GM12878 (cell line): ENCODE results near the gene CCDC150. TPM values are rescaled to one million over a fixed set of nuclear protein-coding genes. Genes with fewer than 3 reads are reported as not detected.

Experiments
- ATAC-seq: fragments of 200-7000 bp; cut with Tn5 transposase; 3 replicates; pipeline ENCODE4 v1.9.1; 2020; ENCODE audit warnings: mild to moderate bottlenecking, moderate library complexity
- BruUV-seq: library from RNA; stranded (reverse); fragments of 400-500 nt; replicated peaks from 2 replicates; lab custom pipeline; 2021; lab: Mats Ljungman, UMichigan
- CTCF ChIA-PET: fragments of 300-600 bp; sonication (Branson Sonifier 250); formaldehyde crosslinking; extraction: SDS; loops from one replicate; lab custom pipeline; 2021; ENCODE audit warnings: inconsistent platforms; lab: Yijun Ruan, JAX
- POLR2A ChIA-PET: fragments of 350-600 bp; formaldehyde crosslinking; extraction: SDS; loops from one replicate; lab custom pipeline; 2021; ENCODE audit warnings: inconsistent platforms; lab: Charles Lee
- RAD21 ChIA-PET: fragments of 300-600 bp; sonication (Branson Sonifier 250); formaldehyde crosslinking; loops from one replicate; lab custom pipeline; 2023; ENCODE audit warnings: antibody characterized with exemption; ENCODE audit not compliant: unreplicated experiment; lab: Charles Lee
- SMC1A ChIA-PET: fragments of 300-600 bp; sonication (Branson Sonifier 250); formaldehyde crosslinking; loops from one replicate; lab custom pipeline; 2023; ENCODE audit not compliant: unreplicated experiment, uncharacterized antibody; lab: Charles Lee
- DNase-seq: peaks from one replicate; pipeline ENCODE4 v3.0.0-alpha.2; 2011; ENCODE audit warnings: low read depth, low spot score
- FAIRE-seq: peaks from 3 replicates; lab custom pipeline; 2011; peaks lifted over from hg19 to GRCh38; lab: Jason Lieb, UNC
- H2AFZ ChIP-seq: 2 replicates; pipeline ENCODE4 v1.6.0; 2011; ENCODE audit warnings: low read depth, low read length, control low read depth; ENCODE audit not compliant: control insufficient read depth
- H3K27ac ChIP-seq: 2 replicates; pipeline ENCODE4 v1.5.1; 2011; ENCODE audit warnings: control low read depth; ENCODE audit not compliant: control insufficient read depth, insufficient read depth
- H3K27me3 ChIP-seq, 2 experiments: replicated peaks in 1 of 2; 2 replicates each; pipeline versions ENCODE4 v1.6.0 to v1.6.1; 2011; ENCODE audit warnings: low read length in 1 of 2; ENCODE audit not compliant: control insufficient read depth in 2 of 2, insufficient read depth in 2 of 2
- H3K36me3 ChIP-seq, 2 experiments: 2 replicates each; pipeline ENCODE4 v1.5.1; 2011; ENCODE audit warnings: low read length in 1 of 2; ENCODE audit not compliant: control insufficient read depth in 2 of 2, insufficient read depth in 2 of 2
- H3K4me1 ChIP-seq: 2 replicates; pipeline ENCODE4 v1.6.1; 2011; ENCODE audit warnings: mild to moderate bottlenecking, low read length, moderate library complexity, mixed read lengths; ENCODE audit not compliant: control insufficient read depth, insufficient read depth
- H3K4me2 ChIP-seq: 2 replicates; pipeline ENCODE4 v1.6.0; 2011; ENCODE audit warnings: control low read depth; ENCODE audit not compliant: control insufficient read depth, insufficient read depth
- H3K4me3 ChIP-seq: fragments of 200-600 bp; sonication (generic); 2 replicates; pipeline ENCODE4 v1.5.1; 2016
- H3K79me2 ChIP-seq: 2 replicates; pipeline ENCODE4 v1.6.0; 2011; ENCODE audit warnings: low read length; ENCODE audit not compliant: control insufficient read depth, insufficient read depth
- H3K9ac ChIP-seq: 2 replicates; pipeline ENCODE4 v1.8.0; 2011; ENCODE audit warnings: low read length, control low read depth, mixed read lengths; ENCODE audit not compliant: control insufficient read depth, insufficient read depth
- H3K9me3 ChIP-seq: replicated peaks from 3 replicates; pipeline ENCODE4 v1.5.1; 2011; ENCODE audit warnings: mild to moderate bottlenecking, low read length; ENCODE audit not compliant: control insufficient read depth, insufficient read depth
- H4K20me1 ChIP-seq: 2 replicates; pipeline ENCODE4 v1.6.0; 2011; ENCODE audit not compliant: control insufficient read depth, insufficient read depth
- CEBPZ ChIP-seq: fragments of 150-350 bp; IDR thresholded peaks from 2 replicates; pipeline ENCODE4 v1.6.1; 2016; ENCODE audit warnings: low read depth, low read length
- ETV6 ChIP-seq, 2 experiments: fragments of 450-650 bp in 1 of 2; IDR thresholded peaks in 1 of 2; conservative IDR thresholded peaks in 1 of 2; 2 replicates each; pipeline ENCODE4 v1.6.1; 2014; ENCODE audit warnings: antibody characterized with exemption in 1 of 2, borderline replicate concordance in 1 of 2, low read depth in 1 of 2, mild to moderate bottlenecking in 1 of 2, moderate library complexity in 1 of 2
- LARP7 ChIP-seq: fragments of 450-650 bp; IDR thresholded peaks from 2 replicates; pipeline ENCODE4 v1.6.1; 2017; ENCODE audit warnings: mild to moderate bottlenecking
- RFX5 ChIP-seq: IDR thresholded peaks from 2 replicates; pipeline ENCODE4 v1.6.1; 2011; ENCODE audit warnings: low read depth, low read length, improper control_type of control experiment
- SKIL ChIP-seq: fragments of 450-650 bp; IDR thresholded peaks from 2 replicates; pipeline ENCODE4 v1.6.1; 2017; ENCODE audit warnings: mild to moderate bottlenecking, low read depth, inconsistent platforms; ENCODE audit not compliant: poor library complexity, severe bottlenecking
- ZNF274 ChIP-seq: IDR thresholded peaks from one replicate; pipeline ENCODE4 v1.8.0; 2011; ENCODE audit not compliant: insufficient read length, insufficient read depth
- in situ Hi-C: fragments of 300-500 bp; cut with MboI; formaldehyde crosslinking; loops from 9 replicates; pipeline ENCODE4 v1.14.3; 2018; ENCODE audit warnings: mixed read lengths
- intact Hi-C: fragments of 100-400 bp; cut with micrococcal nuclease; formaldehyde crosslinking; loops from one replicate; pipeline ENCODE4 v1.14.2; 2022; ENCODE audit not compliant: unreplicated experiment
- polyA plus RNA-seq, 11 experiments: library from polyadenylated mRNA; depleted of rRNA in 4 of 11; unstranded in 6 of 11; stranded (reverse) in 5 of 11; fragments of >200 nt; fragmentation: Nextera tagmentation in 4 of 11; fragmentation: Illumina TruSeq in 1 of 11; extraction: Ambion mirVana in 4 of 11; extraction: Trizol in 1 of 11; gene quantifications; 1 replicate in 1 of 11; 2 replicates in 10 of 11; pipeline versions ENCODE4 v1.2.1 to v1.2.3, GENCODE V29; 2011 to 2016; ENCODE audit warnings: inconsistent platforms in 2 of 11, missing spikeins in 2 of 11, low read depth in 1 of 11
- total RNA-seq, 4 experiments: library from RNA; depleted of rRNA in 3 of 4; stranded (reverse); fragments of >200 nt in 3 of 4; fragmentation: Illumina TruSeq in 1 of 4; extraction: Trizol in 1 of 4; gene quantifications; 2 replicates each; pipeline versions ENCODE4 v1.2.1 to v1.2.3, GENCODE V29; 2013 to 2021

CCDC150 gene
- total and polyA plus RNA-seq, 10 of the 15 experiments (the other 5 are each of a cell fraction or from before 2014, with no cell fraction given) = 11.6 to 27.7 (median 19.6) TPM

GRCh38 chr2:196711625-196712024 lies 72.1 kb downstream of the CCDC150 start:
- in situ Hi-C loops (no loop called here), intact Hi-C loops (no loop called here)
- H3K9ac ChIP-seq = no peak overlapping the region
- H3K4me2 ChIP-seq = no peak overlapping the region
- ATAC-seq (no peak), DNase-seq (no peak), FAIRE-seq (no peak)
- RAD21 ChIA-PET = interaction anchor here (1.0 kb wide), 1 partner anchor 105 kb away, joined by 3 read pairs; no protein-coding TSS in a partner anchor
- SMC1A ChIA-PET = interaction anchor here (0.7 to 1.5 kb wide), 3 partner anchors 16 to 1500 kb away, joined by 3 read pairs; no protein-coding TSS in a partner anchor
- no peaks in the 10 kb centered on the region for H3K4me1 ChIP-seq
- no peaks in the 10 kb centered on the region for H4K20me1 ChIP-seq
- H3K79me2 ChIP-seq = no peaks in the 10 kb centered on the region
- H2AFZ ChIP-seq = no peak overlapping the region
- BruUV-seq = no TSS peak
- CTCF ChIA-PET = no interaction called here
- no peak overlapping the region for H3K27ac ChIP-seq
- H3K4me3 ChIP-seq = no peak overlapping the region
- no peaks in the 10 kb centered on the region; the same call in 2 of the 3 replicates for H3K9me3 ChIP-seq
- POLR2A ChIA-PET = no interaction called here
- TF ChIP-seq ZNF274 = no peak
- TF ChIP-seq LARP7 = no peak
- no peak for TF ChIP-seq ETV6 (conservative IDR thresholded peaks at IDR 0.05 in 1 of 2, IDR thresholded peaks at IDR 0.05 in 1 of 2; ENCODE audit: borderline replicate concordance in 1 of 2, low read depth in 1 of 2)
- TF ChIP-seq RFX5 = no peak
- TF ChIP-seq SKIL = no peak
- TF ChIP-seq CEBPZ = no peak
- no peaks in the 10 kb centered on the region for H3K27me3 ChIP-seq
- H3K36me3 ChIP-seq = no peaks in the 10 kb centered on the region; a peak in 1 of 4 replicates
